ENCODE results near the gene GREB1L.
A peak's percentile ranks its signal among the peaks of the same experiment; 100 is the strongest.
"Not testable (repeated sequence)": the region's sequence is repeated elsewhere in the genome, so short reads cannot be mapped to it uniquely, and the experiment has no call there.

Gene GREB1L

DNA sequence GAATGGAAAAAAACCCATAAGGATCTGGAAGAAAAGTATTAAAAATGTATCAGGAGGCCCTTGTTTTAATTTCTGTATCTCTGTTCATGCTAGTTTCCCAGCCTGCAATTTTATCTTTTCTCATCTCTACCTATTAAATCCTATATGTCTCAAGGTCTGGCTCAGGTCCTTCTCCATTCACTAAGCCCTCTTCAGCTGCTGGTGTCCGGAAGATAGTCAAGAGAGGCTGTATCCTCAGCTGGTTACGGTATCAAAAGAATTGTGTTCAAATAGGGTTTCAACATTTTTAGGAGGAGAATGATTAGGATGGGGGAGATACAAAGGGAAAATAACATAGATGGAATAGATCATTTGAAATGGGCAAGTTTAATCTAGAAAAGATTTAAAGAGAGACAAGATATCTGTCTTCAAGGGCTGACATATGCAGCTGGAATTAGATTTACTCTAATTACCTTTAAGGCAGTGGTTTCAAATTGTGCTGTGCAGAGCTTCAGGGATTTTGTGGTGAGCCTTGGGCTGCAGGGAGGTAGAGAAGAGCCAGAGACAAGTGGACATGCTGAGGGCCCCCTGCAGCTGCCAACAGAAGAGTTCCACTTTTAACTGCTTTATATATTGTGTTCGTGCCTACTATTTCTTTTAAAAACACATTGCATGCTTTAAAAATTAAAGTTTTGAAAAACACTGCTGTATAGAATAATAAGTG, 24.1 kb downstream of the GREB1L start:
- DNase-seq, result no peak

DNA sequence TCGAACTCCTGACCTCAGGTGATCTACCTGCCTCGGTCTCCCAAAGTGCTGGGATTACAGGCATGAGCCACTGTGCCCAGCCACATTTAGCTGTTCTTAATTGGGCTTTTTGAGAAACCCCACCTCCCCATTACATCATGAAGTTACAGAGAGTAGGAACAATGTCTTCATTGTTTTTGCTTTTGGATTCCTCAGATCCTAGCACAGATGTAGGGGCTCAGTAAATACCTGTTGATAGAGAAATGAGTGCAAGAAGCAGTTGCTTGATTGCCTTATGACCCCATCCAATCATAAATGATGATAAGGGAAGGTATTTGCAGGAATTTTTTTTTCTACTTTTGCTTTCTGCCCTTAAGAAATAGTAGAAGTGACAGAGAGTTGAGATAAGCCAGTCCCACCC, 25.4 kb downstream of the GREB1L start:
- no peak for DNase-seq

DNA sequence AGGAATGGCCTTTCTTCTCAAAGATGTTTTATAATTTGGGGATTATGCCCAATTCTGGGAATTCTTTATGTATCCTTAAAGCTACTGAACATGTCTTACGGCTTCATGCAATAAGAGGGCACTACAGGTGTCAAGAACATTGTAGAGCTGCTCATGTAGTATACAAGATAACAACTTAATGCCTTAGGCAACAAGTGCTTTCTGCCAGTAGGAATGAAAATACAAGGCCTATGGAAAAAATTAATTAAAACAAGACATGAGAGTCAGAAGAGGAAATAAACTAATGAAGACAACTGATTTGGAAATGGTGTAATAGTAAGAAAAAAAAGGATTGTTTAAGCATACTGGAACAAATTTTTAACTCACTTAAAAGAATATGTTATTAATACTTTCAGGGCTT, 27.3 kb downstream of the GREB1L start:
- DNase-seq, result no peak

- DNase-seq, result no peak
Observed at GRCh38 chr18:21270453-21270852, 28.4 kb downstream of the GREB1L start.

DNA sequence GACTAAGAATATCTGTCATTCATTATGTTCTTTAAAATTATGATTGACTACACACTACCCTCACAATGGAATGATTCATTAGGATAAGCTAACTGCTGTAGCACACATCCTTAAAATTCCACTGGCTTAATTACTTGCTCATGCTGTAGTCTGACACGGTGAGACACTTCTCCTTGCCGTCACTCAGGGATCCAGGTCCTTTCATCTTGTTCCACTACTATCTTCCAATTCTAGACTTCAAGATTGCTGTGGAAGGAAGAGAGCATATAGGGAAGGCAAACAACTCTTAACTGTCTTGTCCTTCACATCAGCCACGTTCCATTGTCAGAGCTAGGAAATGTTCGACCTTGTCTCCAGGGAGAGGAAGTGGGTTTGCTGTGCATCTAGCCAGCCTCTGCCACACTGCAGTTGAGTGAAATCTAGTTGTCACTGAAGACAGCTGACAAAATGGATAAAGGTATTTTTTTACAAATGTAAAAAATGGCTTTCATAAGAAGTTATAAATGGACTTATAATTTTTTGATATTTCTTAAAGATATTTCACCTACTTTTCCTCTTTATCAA, 30.1 kb downstream of the GREB1L start:
- no peak for DNase-seq

GRCh38 chr18:21273568-21273967, 31.5 kb downstream of the GREB1L start:
- no peak for DNase-seq

DNA sequence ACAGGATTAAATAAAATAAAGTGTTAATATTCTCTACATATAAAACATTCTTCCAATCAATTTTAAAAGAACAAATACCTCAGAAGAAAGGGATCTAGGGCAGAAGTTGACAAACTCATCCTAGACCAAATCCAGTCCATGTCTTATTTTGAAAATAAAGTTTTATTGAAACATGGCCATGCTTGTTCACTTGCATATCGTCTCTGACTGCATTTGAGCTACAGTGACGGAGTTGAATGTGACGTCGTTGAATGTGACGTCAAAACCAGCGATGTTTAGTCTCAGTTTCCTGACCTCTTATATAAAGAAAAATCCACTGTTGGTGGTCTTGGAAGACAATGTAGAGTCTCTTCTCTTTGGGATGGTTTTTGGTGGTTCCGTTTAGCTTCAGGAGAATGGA, 33.6 kb downstream of the GREB1L start:
- no peak for DNase-seq

- DNase-seq, result no peak
Observed at GRCh38 chr18:21277578-21277977, 35.5 kb downstream of the GREB1L start.

- not testable (repeated sequence) for DNase-seq
Observed at GRCh38 chr18:21278218-21278617, 36.2 kb downstream of the GREB1L start.

DNA sequence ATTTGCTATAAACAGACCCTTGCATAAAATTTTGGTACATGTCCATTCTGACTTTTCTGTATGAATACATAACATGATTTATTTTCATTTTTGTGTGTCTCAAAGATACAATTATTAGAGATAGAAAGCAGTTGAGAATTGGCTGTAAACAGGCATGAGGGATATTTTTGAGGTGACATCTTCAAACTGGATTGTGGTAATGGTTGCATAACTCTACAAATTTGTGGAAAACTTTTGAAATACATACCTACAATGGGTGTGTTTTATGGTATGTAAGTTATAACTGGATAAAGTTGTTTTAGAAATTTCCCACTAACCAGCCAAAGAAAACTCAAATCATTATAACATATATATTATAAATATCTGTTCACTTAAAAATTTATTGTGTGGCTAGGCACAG, 39.6 kb downstream of the GREB1L start:
- peak; percentile 25 for DNase-seq

- no peak for DNase-seq
Observed at GRCh38 chr18:21284540-21284939, 42.5 kb downstream of the GREB1L start.

DNA sequence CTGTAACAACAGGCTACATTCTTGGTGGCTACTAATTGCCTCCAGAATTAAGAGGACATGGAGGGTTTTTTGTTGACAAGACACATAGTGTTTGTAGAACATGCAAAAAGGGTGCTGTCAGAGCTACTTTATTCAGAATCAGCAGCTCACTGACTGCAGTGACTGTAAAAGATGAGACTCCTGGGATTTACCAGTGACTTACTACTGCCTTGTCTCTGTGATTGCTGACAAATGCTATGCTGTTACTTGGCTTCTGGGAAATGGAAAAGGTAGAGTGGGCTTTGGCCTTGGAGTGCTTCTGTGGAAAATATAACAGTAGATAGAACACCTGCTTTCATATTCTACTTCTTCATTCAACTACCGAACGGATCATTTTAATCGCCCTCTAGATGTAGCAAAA, 47.8 kb downstream of the GREB1L start:
- DNase-seq, result no peak

DNA sequence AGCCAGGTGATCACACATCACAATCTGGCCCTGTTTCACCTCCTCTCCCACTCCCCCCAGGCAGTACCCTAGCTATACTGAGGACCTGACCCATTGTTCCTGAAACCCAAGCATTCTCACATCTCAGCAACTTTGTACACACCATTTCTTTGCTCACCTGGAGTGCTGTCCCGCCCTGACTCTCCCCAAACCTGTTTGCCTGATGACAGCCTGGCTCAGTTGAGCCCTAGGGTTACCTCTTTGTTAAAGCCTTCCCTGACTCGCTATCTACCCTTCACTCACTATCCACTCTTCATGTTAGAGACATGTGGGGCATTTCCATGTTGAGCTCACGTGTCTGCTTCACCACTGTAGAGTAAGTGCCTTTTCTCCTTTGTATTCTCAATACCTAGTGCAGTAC, 49.1 kb downstream of the GREB1L start:
- DNase-seq, result no peak

DNA sequence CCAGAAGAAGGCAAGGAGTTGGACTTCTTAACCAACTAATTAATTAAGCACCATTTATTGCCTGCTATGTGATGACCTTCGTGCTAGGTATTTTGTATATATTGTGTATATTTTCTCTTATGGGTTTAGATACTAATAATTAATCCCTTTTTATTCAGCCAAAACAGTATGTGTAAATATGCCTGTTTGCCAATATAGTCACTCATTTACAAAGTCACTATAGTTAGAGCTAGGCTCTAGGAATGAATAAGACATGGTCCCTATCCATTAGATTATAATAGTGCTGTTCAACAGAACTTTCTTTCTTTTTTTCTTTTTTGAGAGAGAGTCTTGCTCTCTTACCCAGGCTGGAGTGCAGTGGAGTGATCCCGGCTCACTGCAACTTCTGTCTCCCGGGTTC, 51.4 kb downstream of the GREB1L start:
- DNase-seq, result no peak

- DNase-seq, result no peak
Observed at GRCh38 chr18:21295101-21295500, 53.1 kb downstream of the GREB1L start.

DNA sequence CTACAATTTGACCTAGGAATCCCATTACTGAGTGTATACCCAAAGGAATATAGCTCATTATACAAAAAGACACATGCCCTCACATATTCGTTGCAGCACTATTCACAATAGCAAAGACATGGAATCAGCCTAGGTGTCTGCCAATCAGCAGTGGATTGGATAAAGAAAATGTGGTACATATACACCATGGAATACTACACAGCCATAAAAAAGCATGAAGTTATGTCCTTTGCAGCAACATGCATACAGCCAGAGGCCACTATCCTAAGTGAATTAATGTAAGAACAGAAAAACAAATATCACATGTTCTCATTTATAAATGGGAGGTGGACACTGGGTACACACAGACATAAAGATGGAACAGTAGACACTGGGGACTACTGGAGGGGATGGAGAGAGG, 54.0 kb downstream of the GREB1L start:
- no peak for DNase-seq

- no peak for DNase-seq
Observed at GRCh38 chr18:21298351-21298750, 56.3 kb downstream of the GREB1L start.

DNA sequence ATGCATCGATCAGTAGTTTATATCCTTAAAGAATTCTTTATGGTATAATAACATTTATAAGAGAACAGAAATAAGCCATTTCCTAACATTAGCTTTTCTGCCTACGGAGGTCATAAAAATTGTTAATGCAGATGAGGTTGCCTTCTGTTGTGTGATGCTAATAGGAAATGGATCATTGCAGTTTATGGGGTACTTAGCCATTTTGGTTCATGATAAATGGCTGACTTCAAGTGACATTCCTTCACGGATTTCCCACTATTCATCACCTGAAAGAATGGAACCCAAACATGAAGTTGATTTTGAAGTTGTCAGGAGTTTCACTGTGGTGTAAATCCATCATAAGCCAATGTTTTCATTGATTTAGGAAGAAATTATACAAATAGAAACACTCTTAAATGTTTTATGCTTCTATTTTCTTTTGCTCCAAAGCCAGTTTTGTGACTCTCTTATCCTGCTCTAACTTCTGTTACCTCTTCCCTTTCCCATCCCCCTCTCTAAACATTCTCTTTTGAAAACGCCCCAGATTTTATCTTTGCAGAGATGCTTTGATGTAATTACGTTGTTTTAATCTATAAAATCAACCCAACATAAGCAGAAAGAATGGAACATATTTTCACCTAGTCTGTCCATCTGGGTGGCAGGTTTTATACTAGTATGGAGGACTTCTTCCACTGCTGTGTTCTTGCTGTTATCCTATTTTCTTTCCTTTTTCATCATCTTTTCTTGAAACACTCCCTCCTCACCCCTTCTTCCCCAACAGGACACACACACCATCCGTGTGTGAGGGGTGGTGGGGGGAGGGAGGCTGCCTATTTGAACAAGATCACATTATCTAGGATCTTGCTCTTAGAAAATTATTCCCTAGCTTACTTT, 58.2 kb downstream of the GREB1L start:
- DNase-seq, result no peak

- DNase-seq, result peak; percentile 53
Observed at GRCh38 chr18:21300908-21301200, 58.8 kb downstream of the GREB1L start.

DNA sequence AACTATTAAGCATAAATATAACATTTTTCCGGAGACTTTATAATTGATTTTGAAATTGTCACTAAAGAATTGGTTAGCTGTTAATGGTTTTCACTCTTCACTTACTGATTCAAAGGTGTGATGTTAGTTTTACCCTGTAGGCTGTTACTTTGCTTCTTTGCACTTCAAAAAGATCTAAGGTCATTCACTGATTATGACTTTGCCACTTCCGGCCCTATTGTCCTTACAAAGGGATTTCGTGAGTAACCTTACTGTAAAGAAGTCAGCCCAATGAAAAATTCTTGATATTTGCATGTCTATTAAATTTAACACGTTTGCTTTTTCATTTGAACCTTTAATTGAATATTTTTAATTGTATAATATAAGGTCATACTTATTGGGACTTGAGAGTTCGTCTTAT, 61.4 kb downstream of the GREB1L start:
- DNase-seq, result no peak

- peak; percentile 58 for DNase-seq
Observed at GRCh38 chr18:21303895-21304294, 61.9 kb downstream of the GREB1L start.

GRCh38 chr18:21305621-21306020, 63.6 kb downstream of the GREB1L start:
- no peak for DNase-seq

GRCh38 chr18:21306368-21306767, 64.3 kb downstream of the GREB1L start:
- no peak for DNase-seq

- no peak for DNase-seq
Observed at GRCh38 chr18:21307578-21307977, 65.5 kb downstream of the GREB1L start.

Data from NCI-H226 (cell line).